ENCODE data around the gene GGT5.
"Not testable (repeated sequence)": the region's sequence is repeated elsewhere in the genome, so short reads cannot be mapped to it uniquely, and the experiment has no call there.

GGT5 gene

DNA sequence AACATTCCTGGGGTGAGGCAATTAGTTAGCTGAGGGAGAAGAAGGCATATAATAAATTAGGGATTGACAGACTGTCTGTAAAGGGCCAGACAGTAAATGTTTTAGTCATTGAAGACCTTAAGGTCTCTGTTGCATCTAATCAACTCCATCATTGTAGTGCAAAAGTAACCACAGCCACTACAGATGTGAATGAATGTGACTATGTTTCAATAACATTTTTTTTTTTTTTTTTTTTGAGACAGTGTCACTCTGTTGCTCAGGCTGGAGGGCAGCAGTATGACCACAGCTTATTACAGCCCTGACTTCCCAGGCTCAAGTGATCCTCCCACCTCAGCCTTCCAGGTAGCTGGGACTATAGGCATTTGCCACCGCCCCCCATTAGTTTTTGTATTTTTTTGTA, 35.5 kb upstream of the GGT5 start:
- H3K4me3 ChIP-seq (ENCODE audit: low read depth, low read length); H3K9me3 ChIP-seq (ENCODE audit: control insufficient read depth, insufficient read depth, low read length); H3K27me3 ChIP-seq (ENCODE audit: control insufficient read depth, insufficient read depth, low read length); H3K36me3 ChIP-seq (ENCODE audit: control insufficient read depth, insufficient read depth, low read length); H3K9ac ChIP-seq (ENCODE audit: low read depth, low read length); H3K27ac ChIP-seq (ENCODE audit: low read depth, low read length): not testable (repeated sequence)
- H3K4me1 ChIP-seq (ENCODE audit: control insufficient read depth, insufficient read depth, low read length): peaks cover 13% of the 10 kb centered on the region

DNA sequence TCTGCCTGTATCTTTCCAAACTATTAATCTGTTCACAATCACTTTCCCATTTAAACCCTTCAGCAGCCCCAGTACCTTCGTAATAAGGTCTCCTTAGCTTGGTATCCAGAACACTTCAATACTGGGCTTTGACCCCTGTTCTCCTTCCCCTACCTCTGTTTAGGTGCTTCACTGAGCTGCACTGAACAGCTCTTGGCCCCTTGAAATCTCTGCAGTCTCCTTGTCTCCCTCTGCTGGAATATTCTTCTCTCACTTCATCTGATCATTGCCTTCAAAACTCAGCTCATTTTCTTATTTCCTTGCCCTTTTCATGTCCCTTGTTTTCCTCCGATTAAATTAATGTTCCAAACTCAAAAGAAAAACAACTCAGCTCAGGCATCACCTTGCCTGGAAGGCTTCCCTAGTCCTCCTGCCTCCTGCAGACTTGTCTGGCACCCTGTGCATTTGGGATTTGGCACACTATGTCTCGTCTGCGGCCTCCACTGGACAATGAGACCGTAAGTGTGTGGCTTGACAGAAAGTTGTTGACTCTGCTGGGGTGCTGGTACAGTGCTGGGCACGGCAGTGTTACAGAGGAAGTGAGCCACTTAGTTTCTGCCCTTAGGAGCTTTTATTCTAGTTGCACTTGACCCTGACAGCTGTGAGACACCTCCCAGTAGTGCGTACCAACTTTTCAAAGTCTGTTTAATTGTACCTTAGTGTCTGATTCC, 30.0 kb upstream of the GGT5 start:
- not testable (repeated sequence) for H3K27me3 ChIP-seq (ENCODE audit: control insufficient read depth, insufficient read depth, low read length)

GRCh38 chr22:24273906-24274305, 29.0 kb upstream of the GGT5 start:
- Histone ChIP-seq H3K27ac (ENCODE audit: low read depth, low read length) (peak overlapping the region; percentile 46), H3K4me1 (ENCODE audit: control insufficient read depth, insufficient read depth, low read length) (peaks cover 15% of the 10 kb centered on the region)
- not testable (repeated sequence) for H3K27me3 ChIP-seq (ENCODE audit: control insufficient read depth, insufficient read depth, low read length); H3K4me3 ChIP-seq (ENCODE audit: low read depth, low read length); H3K36me3 ChIP-seq (ENCODE audit: control insufficient read depth, insufficient read depth, low read length); H3K9ac ChIP-seq (ENCODE audit: low read depth, low read length); H3K9me3 ChIP-seq (ENCODE audit: control insufficient read depth, insufficient read depth, low read length)

More for the DNA sequence above, 30.0 kb upstream of the GGT5 start:
- not testable (repeated sequence) for H3K4me3 ChIP-seq (ENCODE audit: low read depth, low read length); H3K9ac ChIP-seq (ENCODE audit: low read depth, low read length); H3K9me3 ChIP-seq (ENCODE audit: control insufficient read depth, insufficient read depth, low read length); H3K36me3 ChIP-seq (ENCODE audit: control insufficient read depth, insufficient read depth, low read length)
- Histone ChIP-seq H3K27ac (ENCODE audit: low read depth, low read length) (peak overlapping the region; percentile 46), H3K4me1 (ENCODE audit: control insufficient read depth, insufficient read depth, low read length) (peaks cover 15% of the 10 kb centered on the region)

GRCh38 chr22:24273031-24273430, 28.1 kb upstream of the GGT5 start:
- not testable (repeated sequence) for H3K9ac ChIP-seq (ENCODE audit: low read depth, low read length); H3K4me3 ChIP-seq (ENCODE audit: low read depth, low read length); H3K27ac ChIP-seq (ENCODE audit: low read depth, low read length)

GRCh38 chr22:24271386-24271854, 26.5 kb upstream of the GGT5 start:
- Histone ChIP-seq H3K4me1 (ENCODE audit: control insufficient read depth, insufficient read depth, low read length) (peaks cover 15% of the 10 kb centered on the region), H3K9me3 (ENCODE audit: control insufficient read depth, insufficient read depth, low read length) (no peaks in the 10 kb centered on the region), H3K9ac (ENCODE audit: low read depth, low read length) (peak overlapping the region; percentile 94), H3K27me3 (ENCODE audit: control insufficient read depth, insufficient read depth, low read length) (no peaks in the 10 kb centered on the region), H3K4me3 (ENCODE audit: low read depth, low read length) (peak overlapping the region; percentile 93), H3K36me3 (ENCODE audit: control insufficient read depth, insufficient read depth, low read length) (no peaks in the 10 kb centered on the region), H3K27ac (ENCODE audit: low read depth, low read length) (peak overlapping the region; percentile 94)

More at GRCh38 chr22:24273031-24273430, 28.1 kb upstream of the GGT5 start:
- H3K36me3 ChIP-seq (ENCODE audit: control insufficient read depth, insufficient read depth, low read length); H3K27me3 ChIP-seq (ENCODE audit: control insufficient read depth, insufficient read depth, low read length); H3K9me3 ChIP-seq (ENCODE audit: control insufficient read depth, insufficient read depth, low read length): not testable (repeated sequence)
- peaks cover 15% of the 10 kb centered on the region for H3K4me1 ChIP-seq (ENCODE audit: control insufficient read depth, insufficient read depth, low read length)

GRCh38 chr22:24270556-24271385, 25.9 kb upstream of the GGT5 start, which contains the start of gene SPECC1L:
Gene SPECC1L, plus strand, starts transcription at chr22:24270831. Its CDS starts 31,401 bp downstream, at chr22:24302232.
- H3K4me3 ChIP-seq (ENCODE audit: low read depth, low read length): peak within 1 kb of the TSS; percentile 93
- peak within 1 kb of the TSS; percentile 94 for H3K27ac ChIP-seq (ENCODE audit: low read depth, low read length)
- H3K9ac ChIP-seq (ENCODE audit: low read depth, low read length): peak within 1 kb of the TSS; percentile 94
- H3K36me3 ChIP-seq (ENCODE audit: control insufficient read depth, insufficient read depth, low read length): no peaks in the 10 kb centered on the region
- peaks cover 15% of the 10 kb centered on the region for H3K4me1 ChIP-seq (ENCODE audit: control insufficient read depth, insufficient read depth, low read length)
- no peaks in the 10 kb centered on the region for H3K27me3 ChIP-seq (ENCODE audit: control insufficient read depth, insufficient read depth, low read length)
- H3K9me3 ChIP-seq (ENCODE audit: control insufficient read depth, insufficient read depth, low read length): no peaks in the 10 kb centered on the region

- H3K27me3 ChIP-seq (ENCODE audit: control insufficient read depth, insufficient read depth, low read length); H3K36me3 ChIP-seq (ENCODE audit: control insufficient read depth, insufficient read depth, low read length); H3K9me3 ChIP-seq (ENCODE audit: control insufficient read depth, insufficient read depth, low read length); H3K4me3 ChIP-seq (ENCODE audit: low read depth, low read length); H3K9ac ChIP-seq (ENCODE audit: low read depth, low read length); H3K4me1 ChIP-seq (ENCODE audit: control insufficient read depth, insufficient read depth, low read length); H3K27ac ChIP-seq (ENCODE audit: low read depth, low read length): not testable (repeated sequence)
These were observed 21.6 kb upstream of the GGT5 start for GRCh38 chr22:24266495-24266894.

GRCh38 chr22:24265734-24266133, 20.9 kb upstream of the GGT5 start:
- H3K4me3 ChIP-seq (ENCODE audit: low read depth, low read length): no peak overlapping the region
- H3K36me3 ChIP-seq (ENCODE audit: control insufficient read depth, insufficient read depth, low read length): no peaks in the 10 kb centered on the region
- H3K4me1 ChIP-seq (ENCODE audit: control insufficient read depth, insufficient read depth, low read length): no peaks in the 10 kb centered on the region
- H3K9me3 ChIP-seq (ENCODE audit: control insufficient read depth, insufficient read depth, low read length): no peaks in the 10 kb centered on the region
- no peak overlapping the region for H3K27ac ChIP-seq (ENCODE audit: low read depth, low read length)
- H3K27me3 ChIP-seq (ENCODE audit: control insufficient read depth, insufficient read depth, low read length): no peaks in the 10 kb centered on the region
- H3K9ac ChIP-seq (ENCODE audit: low read depth, low read length): no peak overlapping the region

- H3K36me3 ChIP-seq (ENCODE audit: control insufficient read depth, insufficient read depth, low read length); H3K9me3 ChIP-seq (ENCODE audit: control insufficient read depth, insufficient read depth, low read length); H3K4me3 ChIP-seq (ENCODE audit: low read depth, low read length); H3K4me1 ChIP-seq (ENCODE audit: control insufficient read depth, insufficient read depth, low read length); H3K9ac ChIP-seq (ENCODE audit: low read depth, low read length); H3K27me3 ChIP-seq (ENCODE audit: control insufficient read depth, insufficient read depth, low read length); H3K27ac ChIP-seq (ENCODE audit: low read depth, low read length): not testable (repeated sequence)
These were observed 19.5 kb upstream of the GGT5 start for GRCh38 chr22:24264329-24264896.

DNA sequence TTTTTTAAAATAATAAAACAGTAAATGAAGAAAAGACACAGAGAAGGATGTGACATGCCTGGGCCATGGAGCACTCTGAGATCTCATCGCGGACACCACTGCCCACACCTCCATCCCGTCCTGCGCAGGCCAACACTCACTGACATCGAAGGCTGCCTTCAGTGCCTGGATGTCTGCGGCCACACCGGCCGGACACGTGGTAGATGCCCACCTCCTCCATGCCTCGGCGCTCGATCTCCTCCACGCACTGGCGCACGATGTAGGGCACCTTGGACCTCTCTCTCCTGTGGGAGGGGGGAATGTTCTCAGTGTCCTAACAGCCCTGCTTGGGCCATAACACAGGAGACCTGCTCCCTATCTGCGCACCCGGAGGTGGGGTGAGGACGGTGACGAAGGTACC, 18.6 kb upstream of the GGT5 start:
- not testable (repeated sequence) for H3K4me1 ChIP-seq (ENCODE audit: control insufficient read depth, insufficient read depth, low read length); H3K4me3 ChIP-seq (ENCODE audit: low read depth, low read length); H3K9me3 ChIP-seq (ENCODE audit: control insufficient read depth, insufficient read depth, low read length); H3K27ac ChIP-seq (ENCODE audit: low read depth, low read length); H3K27me3 ChIP-seq (ENCODE audit: control insufficient read depth, insufficient read depth, low read length); H3K9ac ChIP-seq (ENCODE audit: low read depth, low read length); H3K36me3 ChIP-seq (ENCODE audit: control insufficient read depth, insufficient read depth, low read length)

DNA sequence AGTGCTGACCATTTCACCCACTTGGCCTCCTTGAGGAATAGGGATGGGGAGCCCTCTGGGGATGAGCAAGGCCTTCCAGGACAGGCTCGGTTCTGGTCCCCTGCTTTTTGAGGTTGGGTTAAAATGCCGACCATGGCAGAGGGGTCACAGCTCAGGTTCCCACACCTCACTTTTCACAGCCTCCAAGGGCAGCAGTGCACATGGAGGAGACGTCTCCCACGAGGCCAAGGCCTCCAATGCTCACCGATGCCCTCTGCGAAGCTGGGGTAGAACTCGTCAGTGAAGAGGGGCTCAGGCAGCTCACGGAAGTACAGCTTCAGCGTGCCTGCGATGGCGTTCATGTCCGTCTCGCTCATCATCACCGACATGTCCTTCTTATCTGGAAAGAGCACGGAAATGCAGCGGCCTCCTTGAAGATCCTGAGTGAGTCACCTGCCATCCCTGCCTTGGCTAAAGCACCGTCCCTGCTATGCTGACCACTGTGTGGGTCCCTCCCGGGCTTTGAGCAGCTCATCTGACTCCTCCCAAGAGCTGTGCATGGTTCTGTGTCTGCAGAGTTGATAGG, 17.4 kb upstream of the GGT5 start:
- H3K27ac ChIP-seq (ENCODE audit: low read depth, low read length); H3K4me1 ChIP-seq (ENCODE audit: control insufficient read depth, insufficient read depth, low read length); H3K4me3 ChIP-seq (ENCODE audit: low read depth, low read length); H3K36me3 ChIP-seq (ENCODE audit: control insufficient read depth, insufficient read depth, low read length); H3K9me3 ChIP-seq (ENCODE audit: control insufficient read depth, insufficient read depth, low read length); H3K27me3 ChIP-seq (ENCODE audit: control insufficient read depth, insufficient read depth, low read length); H3K9ac ChIP-seq (ENCODE audit: low read depth, low read length): not testable (repeated sequence)
